ENCODE measurements around the gene GANC. TPM values are rescaled to one million over a fixed set of nuclear protein-coding genes. Genes with fewer than 3 reads are reported as not detected.

Gene GANC
- polyA plus RNA-seq, 3 donors, result 14.5 to 24.4 (median 21.1) TPM

DNA sequence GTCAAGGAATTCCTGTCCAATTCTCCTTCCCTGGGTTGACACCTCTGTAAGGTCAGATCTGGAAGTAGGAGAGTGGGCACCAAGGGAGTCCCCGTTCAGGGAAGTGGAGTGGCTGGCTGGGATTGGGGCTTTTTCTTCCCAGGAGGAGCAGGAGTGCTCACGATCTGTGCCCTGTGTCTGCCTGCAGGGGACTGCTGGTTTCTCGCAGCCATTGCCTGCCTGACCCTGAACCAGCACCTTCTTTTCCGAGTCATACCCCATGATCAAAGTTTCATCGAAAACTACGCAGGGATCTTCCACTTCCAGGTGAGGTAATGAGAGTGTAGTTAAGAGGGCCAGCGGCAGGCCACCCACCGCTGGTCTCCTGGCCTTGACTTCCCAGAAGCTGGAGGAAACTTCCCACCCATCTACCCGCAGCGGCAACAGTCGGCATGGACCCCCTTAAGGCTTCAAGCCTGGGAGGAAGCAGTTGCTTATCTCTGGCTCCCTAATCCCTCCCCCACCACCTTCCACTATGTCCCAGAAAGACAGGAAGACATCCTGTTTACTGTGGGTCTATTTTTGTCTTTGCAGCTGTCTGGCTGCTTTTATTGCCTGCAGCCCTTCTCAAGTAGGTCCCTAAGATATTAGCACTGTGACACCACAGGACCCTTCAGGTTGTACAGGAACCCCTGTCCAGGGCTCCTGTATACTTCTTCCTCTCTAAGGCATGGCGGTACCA lies 113.1 kb downstream of the GANC start:
- Histone ChIP-seq H3K79me2 (ENCODE audit: insufficient read depth, low read length) (no peaks in the 10 kb centered on the region), H3K27ac (ENCODE audit: low read depth in 1 of 2, low read length in 2 of 2) (no peak overlapping the region), H3K36me3 (replicated peaks in 1 of 2; ENCODE audit: control insufficient read depth in 1 of 2, insufficient read depth in 2 of 2, low read length in 2 of 2) (peaks cover 38 to 74% of the 10 kb centered on the region in 2 donors), H3K4me3 (replicated peaks in 1 of 3; ENCODE audit: low read depth in 2 of 3, low read length in 3 of 3) (no peak overlapping the region), H3K27me3 (ENCODE audit: control insufficient read depth in 2 of 2, insufficient read depth in 2 of 2, low read length in 2 of 2) (no peaks in the 10 kb centered on the region), H3K4me1 (ENCODE audit: control insufficient read depth in 1 of 2, insufficient read depth in 2 of 2, low read length in 2 of 2) (no peaks in the 10 kb centered on the region), H3K4me2 (replicated peaks; ENCODE audit: extremely low read depth, low read length, poor library complexity, severe bottlenecking) (no peak overlapping the region), H4K20me1 (ENCODE audit: insufficient read depth, low read length) (no peaks in the 10 kb centered on the region), H2AFZ (ENCODE audit: insufficient read depth, low read depth, low read length, poor library complexity, severe bottlenecking) (no peak overlapping the region), H3K9ac (ENCODE audit: insufficient read depth, low read length, poor library complexity, severe bottlenecking) (no peak overlapping the region), H3K9me3 (replicated peaks in 1 of 2; ENCODE audit: control insufficient read depth in 1 of 2, insufficient read depth in 1 of 2, low read length in 2 of 2) (no peaks in the 10 kb centered on the region)
- TF ChIP-seq, protein P1, sequence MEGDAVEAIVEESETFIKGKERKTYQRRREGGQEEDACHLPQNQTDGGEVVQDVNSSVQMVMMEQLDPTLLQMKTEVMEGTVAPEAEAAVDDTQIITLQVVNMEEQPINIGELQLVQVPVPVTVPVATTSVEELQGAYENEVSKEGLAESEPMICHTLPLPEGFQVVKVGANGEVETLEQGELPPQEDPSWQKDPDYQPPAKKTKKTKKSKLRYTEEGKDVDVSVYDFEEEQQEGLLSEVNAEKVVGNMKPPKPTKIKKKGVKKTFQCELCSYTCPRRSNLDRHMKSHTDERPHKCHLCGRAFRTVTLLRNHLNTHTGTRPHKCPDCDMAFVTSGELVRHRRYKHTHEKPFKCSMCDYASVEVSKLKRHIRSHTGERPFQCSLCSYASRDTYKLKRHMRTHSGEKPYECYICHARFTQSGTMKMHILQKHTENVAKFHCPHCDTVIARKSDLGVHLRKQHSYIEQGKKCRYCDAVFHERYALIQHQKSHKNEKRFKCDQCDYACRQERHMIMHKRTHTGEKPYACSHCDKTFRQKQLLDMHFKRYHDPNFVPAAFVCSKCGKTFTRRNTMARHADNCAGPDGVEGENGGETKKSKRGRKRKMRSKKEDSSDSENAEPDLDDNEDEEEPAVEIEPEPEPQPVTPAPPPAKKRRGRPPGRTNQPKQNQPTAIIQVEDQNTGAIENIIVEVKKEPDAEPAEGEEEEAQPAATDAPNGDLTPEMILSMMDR (IDR thresholded peaks at IDR 0.05), result no peak
- Mint-ChIP-seq H3K27me3 (ENCODE audit: low read depth in 3 of 3) (no peaks in the 10 kb centered on the region), H3K9me3 (no peaks in the 10 kb centered on the region), H3K36me3 (peaks cover 52 to 62% of the 10 kb centered on the region in 2 donors), H3K27ac (no peak overlapping the region), H3K4me3 (no peak overlapping the region), H3K4me1 (peaks cover 3% of the 10 kb centered on the region)
- intact Hi-C loops (cut with micrococcal nuclease), result no loop called here
- no peak for DNase-seq
- 100% methylated on average over 1 of the region's 12 CpGs for WGBS (ENCODE audit: insufficient coverage)

DNA sequence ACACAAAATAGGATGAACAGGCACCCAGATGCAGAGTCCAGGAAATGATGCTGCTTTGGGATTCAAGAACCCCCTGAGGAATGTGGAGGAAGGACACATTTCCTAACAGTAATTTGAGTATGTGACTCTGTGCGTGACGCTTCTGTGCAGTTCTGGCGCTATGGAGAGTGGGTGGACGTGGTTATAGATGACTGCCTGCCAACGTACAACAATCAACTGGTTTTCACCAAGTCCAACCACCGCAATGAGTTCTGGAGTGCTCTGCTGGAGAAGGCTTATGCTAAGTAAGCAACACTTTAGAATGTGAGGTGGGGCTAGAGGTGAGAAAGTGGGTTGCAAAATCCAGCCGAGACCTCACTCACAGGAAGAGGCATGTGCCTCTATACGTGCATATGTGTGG lies 114.6 kb downstream of the GANC start:
- no peak for DNase-seq
- Mint-ChIP-seq H3K9me3 (no peaks in the 10 kb centered on the region), H3K27me3 (ENCODE audit: low read depth in 3 of 3) (no peaks in the 10 kb centered on the region), H3K36me3 (peaks cover 53 to 65% of the 10 kb centered on the region in 2 donors), H3K27ac (no peak overlapping the region), H3K4me1 (peaks cover 3% of the 10 kb centered on the region), H3K4me3 (no peak overlapping the region)
- no peaks in the 10 kb centered on the region for H3K9me3 ChIP-seq (replicated peaks in 1 of 2; ENCODE audit: control insufficient read depth in 1 of 2, insufficient read depth in 1 of 2, low read length in 2 of 2)
- no peaks in the 10 kb centered on the region for H3K4me1 ChIP-seq (ENCODE audit: control insufficient read depth in 1 of 2, insufficient read depth in 2 of 2, low read length in 2 of 2)
- no peak overlapping the region for H3K4me2 ChIP-seq (replicated peaks; ENCODE audit: extremely low read depth, low read length, poor library complexity, severe bottlenecking)
- no peak overlapping the region for H3K27ac ChIP-seq (ENCODE audit: low read depth in 1 of 2, low read length in 2 of 2)
- TF ChIP-seq, protein P1 (IDR thresholded peaks at IDR 0.05), result no peak
- intact Hi-C loops (cut with micrococcal nuclease), result no loop called here
- H3K79me2 ChIP-seq (ENCODE audit: insufficient read depth, low read length), result no peaks in the 10 kb centered on the region
- no peaks in the 10 kb centered on the region for H3K27me3 ChIP-seq (ENCODE audit: control insufficient read depth in 2 of 2, insufficient read depth in 2 of 2, low read length in 2 of 2)
- H3K4me3 ChIP-seq (replicated peaks in 1 of 3; ENCODE audit: low read depth in 2 of 3, low read length in 3 of 3), result no peak overlapping the region
- peaks cover 44 to 79% of the 10 kb centered on the region in 2 donors for H3K36me3 ChIP-seq (replicated peaks in 1 of 2; ENCODE audit: control insufficient read depth in 1 of 2, insufficient read depth in 2 of 2, low read length in 2 of 2)
- no peaks in the 10 kb centered on the region for H4K20me1 ChIP-seq (ENCODE audit: insufficient read depth, low read length)
- 86% methylated on average over 1 of the region's 8 CpGs for WGBS (ENCODE audit: insufficient coverage)
- no peak overlapping the region for H3K9ac ChIP-seq (ENCODE audit: insufficient read depth, low read length, poor library complexity, severe bottlenecking)
- no peak overlapping the region for H2AFZ ChIP-seq (ENCODE audit: insufficient read depth, low read depth, low read length, poor library complexity, severe bottlenecking)

Data from CD14-positive monocyte (primary cell).